GM19023 (cell line): Measurements from ENCODE around the gene CAPN3.
A peak's percentile ranks its signal among the peaks of the same experiment; 100 is the strongest.

Experiments
- ATAC-seq: cut with Tn5 transposase; IDR thresholded peaks from one replicate; pipeline ENCODE4 v1.9.1; 2021; ENCODE audit warnings: mild to moderate bottlenecking, moderate library complexity; ENCODE audit not compliant: unreplicated experiment

Gene CAPN3

GRCh38 chr15:42449770-42450424 is 90.6 kb downstream of the CAPN3 start:
- ATAC-seq = no peak

GRCh38 chr15:42450425-42450790 is 91.1 kb downstream of the CAPN3 start:
- ATAC-seq = no peak

- no peak for ATAC-seq
Measured at GRCh38 chr15:42453826-42454225, 94.5 kb downstream of the CAPN3 start.

- ATAC-seq = no peak
Measured at GRCh38 chr15:42456531-42456930, 97.2 kb downstream of the CAPN3 start.

- ATAC-seq = no peak
Measured at GRCh38 chr15:42456971-42457370, 97.7 kb downstream of the CAPN3 start.

GRCh38 chr15:42457445-42458442 is 98.4 kb downstream of the CAPN3 start:
- ATAC-seq = peak; percentile 77

GRCh38 chr15:42461261-42461660 is 102.0 kb downstream of the CAPN3 start:
- ATAC-seq = no peak
